Loucy (cell line): Measurements from ENCODE around the gene PROKR2.

Experiments used
- H2AFZ ChIP-seq: fragments of 200-600 bp; sonication (generic); 2 replicates; pipeline ENCODE4 v1.6.0; 2016; ENCODE audit warnings: antibody characterized with exemption, mild to moderate bottlenecking, low read length, moderate library complexity
- H3F3A ChIP-seq: fragments of 200-600 bp; 2 replicates; pipeline ENCODE4 v1.6.0; 2016; ENCODE audit warnings: antibody characterized with exemption, low read depth, mild to moderate bottlenecking
- H3K27me3 ChIP-seq: fragments of 200-600 bp; sonication (generic); 2 replicates; pipeline ENCODE4 v1.6.1; 2014; ENCODE audit warnings: low read length, mild to moderate bottlenecking; ENCODE audit not compliant: insufficient read depth, poor library complexity, severe bottlenecking
- H3K36me3 ChIP-seq: fragments of 200-600 bp; sonication (generic); 2 replicates; pipeline ENCODE4 v1.6.1; 2016; ENCODE audit warnings: low read length; ENCODE audit not compliant: insufficient read depth
- H3K4me1 ChIP-seq: fragments of 200-600 bp; sonication (generic); 2 replicates; pipeline ENCODE4 v1.5.1; 2014; ENCODE audit warnings: low read length, mild to moderate bottlenecking; ENCODE audit not compliant: insufficient read depth, poor library complexity, severe bottlenecking
- H3K4me2 ChIP-seq: fragments of 200-600 bp; sonication (generic); 2 replicates; pipeline ENCODE4 v1.6.0; 2014; ENCODE audit warnings: antibody characterized with exemption, low read length, low read depth, mild to moderate bottlenecking; ENCODE audit not compliant: poor library complexity, severe bottlenecking
- H3K4me3 ChIP-seq: fragments of 200-600 bp; sonication (generic); 2 replicates; pipeline ENCODE4 v1.5.1; 2014; ENCODE audit warnings: low read length, mild to moderate bottlenecking, mixed read lengths; ENCODE audit not compliant: poor library complexity, severe bottlenecking
- H3K79me2 ChIP-seq: fragments of 200-600 bp; sonication (generic); 2 replicates; pipeline ENCODE4 v1.6.1; 2014; ENCODE audit warnings: low read length; ENCODE audit not compliant: insufficient read depth
- H3K9ac ChIP-seq: fragments of 200-600 bp; sonication (generic); 2 replicates; pipeline ENCODE4 v1.6.0; 2014; ENCODE audit warnings: mild to moderate bottlenecking, low read depth, low read length, moderate library complexity; ENCODE audit not compliant: poor library complexity, severe bottlenecking
- H3K9me2 ChIP-seq: fragments of 200-600 bp; sonication (generic); replicated peaks from 2 replicates; pipeline ENCODE4 v1.6.1; 2016; ENCODE audit warnings: low read depth, low read length, mixed read lengths
- H3K9me3 ChIP-seq: fragments of 200-600 bp; sonication (generic); 2 replicates; pipeline ENCODE4 v1.6.1; 2014; ENCODE audit warnings: mild to moderate bottlenecking, antibody characterized with exemption, low read length, low read depth; ENCODE audit not compliant: insufficient read depth
- H4K20me1 ChIP-seq: fragments of 200-600 bp; sonication (generic); 2 replicates; pipeline ENCODE4 v1.6.0; 2014; ENCODE audit warnings: antibody characterized with exemption, low read length, mild to moderate bottlenecking; ENCODE audit not compliant: insufficient read depth, poor library complexity, severe bottlenecking
- CTCF ChIP-seq: fragments of 200-600 bp; sonication (generic); conservative IDR thresholded peaks from 2 replicates; pipeline ENCODE4 v1.5.1; 2014; ENCODE audit warnings: mild to moderate bottlenecking, antibody characterized with exemption, low read length
- EZH2phosphoT487 ChIP-seq: fragments of 200-600 bp; IDR thresholded peaks from 2 replicates; pipeline ENCODE4 v1.6.1; 2018; ENCODE audit warnings: antibody characterized with exemption, mild to moderate bottlenecking, moderate library complexity, borderline replicate concordance

PROKR2 gene

GRCh38 chr20:5313916-5314315 is 2.8 kb downstream of the PROKR2 start:
- H4K20me1 ChIP-seq = no peaks in the 10 kb centered on the region
- H2AFZ ChIP-seq = no peak overlapping the region
- H3K27me3 ChIP-seq = no peaks in the 10 kb centered on the region
- H3K4me2 ChIP-seq = no peak overlapping the region
- H3K79me2 ChIP-seq = no peaks in the 10 kb centered on the region
- H3K4me3 ChIP-seq = no peak overlapping the region
- no peak overlapping the region for H3K9ac ChIP-seq
- TF ChIP-seq CTCF = no peak
- TF ChIP-seq EZH2phosphoT487 = no peak
- H3K9me3 ChIP-seq = peaks cover 1% of the 10 kb centered on the region; the same call in 1 of the 2 replicates
- H3F3A ChIP-seq = no peaks in the 10 kb centered on the region
- H3K9me2 ChIP-seq = no peaks in the 10 kb centered on the region
- H3K36me3 ChIP-seq = no peaks in the 10 kb centered on the region
- H3K4me1 ChIP-seq = no peaks in the 10 kb centered on the region

GRCh38 chr20:5312518-5312917 is 4.2 kb downstream of the PROKR2 start:
- Histone ChIP-seq H3K27me3 (no peaks in the 10 kb centered on the region), H3K4me1 (no peaks in the 10 kb centered on the region), H3K9ac (no peak overlapping the region), H3K79me2 (no peaks in the 10 kb centered on the region), H3K4me2 (no peak overlapping the region), H3K4me3 (no peak overlapping the region), H3F3A (no peaks in the 10 kb centered on the region), H3K9me3 (peaks cover 4% of the 10 kb centered on the region; the same call in 1 of the 2 replicates), H4K20me1 (no peaks in the 10 kb centered on the region), H3K9me2 (no peaks in the 10 kb centered on the region), H2AFZ (no peak overlapping the region), H3K36me3 (no peaks in the 10 kb centered on the region)
- TF ChIP-seq EZH2phosphoT487 (no peak), CTCF (no peak)

GRCh38 chr20:5309971-5310370 is 6.8 kb downstream of the PROKR2 start:
- Histone ChIP-seq H3K79me2 (no peaks in the 10 kb centered on the region), H4K20me1 (no peaks in the 10 kb centered on the region), H3K36me3 (no peaks in the 10 kb centered on the region), H2AFZ (no peak overlapping the region), H3K4me1 (no peaks in the 10 kb centered on the region), H3K9me2 (no peaks in the 10 kb centered on the region), H3K4me2 (no peak overlapping the region), H3K27me3 (no peaks in the 10 kb centered on the region), H3K9me3 (peaks cover 4% of the 10 kb centered on the region; the same call in 1 of the 2 replicates), H3K4me3 (no peak overlapping the region), H3K9ac (no peak overlapping the region), H3F3A (no peaks in the 10 kb centered on the region)
- TF ChIP-seq CTCF (no peak), EZH2phosphoT487 (no peak)
